Epidermal melanocyte (primary cell): ENCODE data around the gene SPDYE4.

Experiments
- DNase-seq: peaks from one replicate; pipeline ENCODE4 v3.0.0; 2011; ENCODE audit warnings: low spot score; ENCODE audit not compliant: insufficient read length

Gene SPDYE4

DNA sequence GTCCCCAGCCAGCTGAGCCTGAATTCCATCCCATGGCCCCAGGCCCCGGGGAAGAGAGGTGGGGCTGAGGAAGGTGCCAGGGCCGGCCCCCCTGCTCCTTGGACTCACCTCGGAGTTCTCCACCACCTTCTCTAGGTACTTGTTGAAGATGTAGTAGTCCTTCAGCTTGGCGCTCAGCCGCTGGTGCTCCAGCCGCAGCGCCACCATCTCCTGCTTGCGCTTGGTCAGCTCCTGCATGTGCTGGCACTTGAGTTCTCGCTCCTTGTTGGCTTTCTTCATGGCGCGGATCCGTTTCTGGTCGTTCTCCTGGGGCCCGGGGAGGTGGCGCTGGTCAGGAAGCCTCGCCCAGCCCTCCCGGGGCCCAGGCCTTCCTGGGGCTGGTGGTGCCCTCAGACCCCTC is 17.0 kb downstream of the SPDYE4 start:
- no peak for DNase-seq

DNA sequence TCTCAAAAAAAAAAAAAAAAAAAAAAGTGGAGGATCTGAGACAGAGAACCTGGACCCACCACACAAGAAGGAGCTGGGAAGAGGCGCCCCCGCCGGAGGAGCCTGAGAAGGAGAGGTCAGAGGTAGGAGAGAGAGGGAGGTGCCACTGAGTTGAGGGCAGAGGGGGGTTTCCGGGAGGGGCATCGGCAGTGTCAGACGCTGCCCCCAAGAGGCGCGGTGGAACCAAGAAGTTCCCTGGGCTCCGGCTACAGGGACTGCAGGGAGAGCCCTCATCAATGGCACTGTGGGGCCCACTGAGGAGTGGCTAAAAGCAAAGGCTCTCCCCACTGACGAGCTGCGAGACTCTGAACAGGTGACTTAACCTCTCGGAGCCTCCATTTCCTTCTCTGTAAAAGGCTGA is 17.9 kb downstream of the SPDYE4 start:
- DNase-seq: no peak

DNA sequence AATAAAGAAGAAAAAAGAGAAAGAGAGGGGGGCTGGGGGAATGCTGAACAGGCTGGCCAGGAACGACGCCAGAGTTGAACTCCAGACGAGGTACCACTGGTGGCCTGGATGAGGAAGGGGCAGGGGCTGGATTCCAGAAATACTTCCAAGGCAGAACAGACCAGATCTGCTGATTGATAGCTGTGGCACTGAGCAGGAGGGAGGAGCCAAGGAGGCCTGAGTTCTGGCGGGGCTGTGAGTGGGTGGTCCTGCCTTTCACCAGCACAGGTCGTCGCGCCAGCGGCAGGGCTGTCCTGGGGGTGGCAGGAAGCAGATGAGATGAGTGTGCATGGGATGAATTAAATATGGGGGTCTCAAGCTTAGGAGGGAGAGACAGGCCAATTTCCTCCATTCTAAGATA is 19.2 kb downstream of the SPDYE4 start:
- no peak for DNase-seq

DNA sequence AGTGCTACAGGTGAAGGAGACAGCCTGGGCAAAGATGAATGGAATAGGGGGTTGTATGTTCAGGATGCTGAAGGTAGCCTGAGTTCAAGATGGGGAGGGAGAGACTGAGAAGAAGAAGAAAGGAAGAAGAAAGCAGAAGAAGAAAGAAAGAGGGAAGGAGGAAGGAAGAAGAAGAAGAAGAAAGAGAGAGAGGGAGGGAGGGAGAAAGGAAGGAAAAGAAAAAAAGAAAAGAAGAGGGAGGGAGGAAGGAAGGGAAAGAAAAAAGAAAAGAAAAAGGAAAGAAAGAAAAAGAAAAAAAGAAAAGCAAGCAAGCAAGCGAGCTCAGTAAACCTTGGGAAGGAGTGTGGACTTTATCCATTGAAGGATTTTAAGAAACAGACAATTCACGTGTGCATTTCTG is 21.6 kb downstream of the SPDYE4 start:
- no peak for DNase-seq

DNA sequence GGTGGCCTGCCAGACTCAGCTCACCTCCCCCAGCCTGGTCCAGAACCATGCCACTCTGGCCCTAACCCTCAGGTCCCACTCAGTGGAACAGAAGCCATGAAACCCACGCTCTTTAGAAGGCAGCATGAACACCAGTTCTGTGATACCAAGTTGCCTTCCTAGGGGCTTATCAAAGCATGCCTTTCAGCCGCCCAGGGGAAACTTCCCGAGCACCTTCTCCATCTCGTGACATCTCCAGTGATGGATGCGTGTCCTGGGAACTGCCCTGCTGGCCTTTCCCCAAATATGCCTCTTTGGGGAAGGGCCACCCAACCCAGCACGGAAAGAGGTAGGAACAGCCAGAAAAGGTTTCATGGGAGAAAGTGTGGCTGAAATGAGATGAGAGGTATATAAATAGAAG is 22.0 kb downstream of the SPDYE4 start:
- no peak for DNase-seq

DNA sequence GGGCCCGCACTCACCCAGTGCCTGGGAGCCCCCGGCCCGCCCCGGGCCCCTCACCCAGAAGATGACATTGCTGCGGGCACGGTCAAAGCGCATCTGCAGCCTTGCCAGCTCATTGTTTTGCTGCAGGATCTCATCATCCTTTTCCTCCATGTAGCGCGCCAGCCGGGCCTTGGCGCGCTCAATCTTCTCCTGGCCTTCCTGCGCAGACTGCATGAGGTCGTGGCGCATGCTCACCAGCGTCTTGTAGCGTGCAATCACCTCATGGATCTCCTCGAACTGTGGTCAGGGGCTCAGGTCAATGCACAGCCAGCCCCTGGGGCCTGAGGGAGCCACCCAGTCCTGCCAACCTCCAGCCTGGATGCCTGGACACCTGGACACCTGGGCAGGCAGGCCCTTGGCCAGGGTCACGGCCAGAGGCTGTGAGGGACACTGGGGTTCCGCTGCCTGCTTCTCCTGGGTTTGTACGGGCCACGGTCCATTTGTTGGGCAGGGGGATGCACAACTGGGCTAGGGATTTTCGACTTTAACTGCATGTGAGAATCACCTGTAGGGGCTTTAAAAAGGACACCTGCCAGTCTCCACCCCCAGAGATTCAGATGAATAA is 22.9 kb downstream of the SPDYE4 start:
- DNase-seq: no peak

DNA sequence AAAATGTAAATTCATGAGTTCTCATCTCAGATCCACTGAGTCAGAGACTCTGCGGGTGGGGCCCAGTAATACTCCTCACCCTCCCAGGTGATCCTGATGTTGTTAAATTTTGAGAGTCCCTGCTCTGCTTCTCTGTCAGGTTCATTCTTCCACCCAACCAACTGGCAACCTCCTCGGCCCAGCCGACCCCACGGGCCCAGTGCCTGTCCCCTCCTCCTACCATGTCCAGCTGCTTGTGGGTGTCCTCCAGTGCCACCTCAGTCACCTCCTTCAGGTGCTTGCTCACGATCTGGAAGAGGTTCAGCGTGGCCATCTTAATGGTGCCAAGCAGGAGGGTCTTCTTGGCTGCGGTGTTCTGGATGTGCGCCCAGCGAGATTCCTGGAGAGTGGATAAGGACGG is 23.5 kb downstream of the SPDYE4 start:
- DNase-seq: no peak

DNA sequence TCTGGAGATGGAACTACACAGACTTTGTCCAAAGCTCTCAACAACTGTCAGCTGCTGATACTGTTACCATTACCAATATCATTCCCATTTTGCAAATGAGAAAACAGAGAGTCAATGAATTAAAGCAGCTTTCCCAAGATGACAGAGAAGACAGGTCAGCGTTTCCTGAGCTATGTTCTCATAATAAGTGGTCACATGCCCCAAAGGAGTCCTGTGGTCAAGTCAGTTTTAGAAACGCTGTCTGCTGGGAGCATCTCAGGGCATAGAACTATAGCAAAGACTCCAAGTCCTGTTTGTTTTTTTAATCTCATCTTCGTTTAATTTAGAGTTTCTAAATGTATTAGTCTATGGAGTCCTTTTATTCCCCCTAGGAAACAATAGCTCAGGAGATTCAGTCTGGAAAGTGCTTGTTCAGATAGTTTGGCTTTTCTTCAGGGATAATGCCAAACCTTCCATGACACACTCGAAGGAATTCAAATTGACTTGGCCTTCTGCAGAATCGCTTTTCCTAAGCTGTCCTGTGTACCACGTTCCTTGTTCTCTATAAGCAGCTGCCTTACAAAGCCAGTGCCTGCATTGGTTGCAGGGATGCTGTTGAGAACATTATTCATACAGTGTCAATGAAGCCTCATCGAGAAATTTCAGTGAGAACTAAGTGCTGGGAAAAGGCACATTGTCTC is 25.8 kb downstream of the SPDYE4 start:
- no peak for DNase-seq

DNA sequence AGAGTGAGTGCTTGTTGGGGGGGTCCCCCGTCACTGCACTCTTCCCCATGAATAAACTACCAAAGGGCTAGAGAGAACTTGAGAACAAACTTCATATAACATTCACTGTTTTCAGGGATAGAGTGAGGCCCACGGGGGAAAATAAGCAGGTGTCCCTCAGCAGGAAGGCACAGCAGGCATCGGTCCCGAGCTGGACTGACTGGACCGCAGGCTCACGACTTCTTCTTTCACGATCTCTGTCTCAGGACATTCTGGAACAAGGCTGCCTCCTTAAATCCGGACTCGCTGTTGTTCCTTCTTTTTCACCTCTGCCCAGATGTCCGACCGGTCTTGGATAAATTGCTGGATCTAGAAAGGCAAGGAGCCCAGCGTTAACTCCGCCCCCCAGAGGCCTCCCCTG is 28.5 kb downstream of the SPDYE4 start:
- DNase-seq: no peak

DNA sequence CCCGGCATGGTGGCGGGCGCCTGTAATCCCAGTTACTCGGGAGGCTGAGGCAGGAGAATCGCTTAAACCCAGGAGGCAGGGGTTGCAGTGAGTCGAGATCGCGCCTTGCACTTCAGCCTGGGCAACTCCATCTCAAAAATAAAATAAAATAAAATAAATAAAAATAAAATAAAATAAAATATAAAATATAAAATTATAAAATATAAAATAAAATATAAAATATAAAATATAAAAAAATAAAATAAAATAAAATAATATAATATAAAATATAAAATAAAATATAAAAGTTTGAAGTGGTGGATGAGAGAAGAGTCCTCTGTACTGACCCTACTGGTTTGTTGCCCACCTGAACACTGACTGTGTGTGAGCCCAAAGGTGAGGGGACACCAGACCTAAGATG is 28.9 kb downstream of the SPDYE4 start:
- DNase-seq: no peak

DNA sequence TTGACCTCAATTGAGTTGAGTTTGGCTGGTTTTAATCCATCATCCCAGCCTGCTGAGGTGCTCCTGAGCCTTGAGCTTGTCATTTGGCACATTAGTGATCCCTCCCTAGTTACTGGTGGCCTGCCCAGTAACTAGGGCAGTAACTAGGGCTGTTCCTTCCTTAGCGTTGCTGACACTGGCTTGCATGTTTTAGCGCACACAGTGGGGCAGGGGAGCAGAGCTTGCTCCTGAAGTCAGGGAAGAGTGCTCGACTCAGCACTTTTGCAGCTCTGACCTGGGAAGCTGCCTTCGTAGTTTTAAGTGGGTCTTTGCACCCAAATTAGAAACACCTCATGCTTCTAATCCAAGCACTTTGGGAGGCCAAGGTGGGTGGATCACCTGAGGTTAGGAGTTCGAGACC is 29.4 kb downstream of the SPDYE4 start:
- DNase-seq: no peak

DNA sequence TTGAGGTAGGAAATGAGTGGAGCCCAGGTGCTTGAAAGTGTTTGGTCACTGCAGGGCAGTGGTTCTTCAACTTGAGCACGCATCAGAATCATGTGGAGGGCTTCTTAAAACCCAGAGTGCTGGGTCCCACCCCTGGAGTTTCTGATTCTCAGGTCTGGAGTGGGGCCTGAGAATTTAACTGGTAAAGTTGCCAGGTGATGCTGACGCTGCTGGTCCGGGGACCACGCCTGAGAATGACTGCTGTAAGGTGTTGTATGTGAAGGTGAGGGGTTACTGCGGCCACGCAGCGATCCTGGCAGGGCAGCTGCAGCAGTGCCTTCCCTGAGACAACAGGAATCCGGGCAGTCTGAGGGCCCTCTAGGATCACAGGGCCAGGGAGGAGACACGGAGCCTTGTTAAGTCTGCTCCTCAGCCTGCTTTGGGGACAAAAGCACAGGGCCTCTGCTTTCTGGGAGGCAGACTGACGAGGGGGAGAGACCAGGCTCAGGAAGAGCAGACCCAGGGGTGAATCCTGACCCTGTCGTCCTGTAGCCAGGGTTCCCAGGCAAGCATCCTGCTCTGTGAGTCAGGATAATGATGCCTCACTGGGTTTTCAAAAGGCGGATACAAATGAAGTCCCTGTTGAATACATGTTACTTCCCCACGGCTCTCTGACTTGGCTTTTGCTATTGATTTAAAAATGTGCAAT is 30.0 kb downstream of the SPDYE4 start:
- no peak for DNase-seq

DNA sequence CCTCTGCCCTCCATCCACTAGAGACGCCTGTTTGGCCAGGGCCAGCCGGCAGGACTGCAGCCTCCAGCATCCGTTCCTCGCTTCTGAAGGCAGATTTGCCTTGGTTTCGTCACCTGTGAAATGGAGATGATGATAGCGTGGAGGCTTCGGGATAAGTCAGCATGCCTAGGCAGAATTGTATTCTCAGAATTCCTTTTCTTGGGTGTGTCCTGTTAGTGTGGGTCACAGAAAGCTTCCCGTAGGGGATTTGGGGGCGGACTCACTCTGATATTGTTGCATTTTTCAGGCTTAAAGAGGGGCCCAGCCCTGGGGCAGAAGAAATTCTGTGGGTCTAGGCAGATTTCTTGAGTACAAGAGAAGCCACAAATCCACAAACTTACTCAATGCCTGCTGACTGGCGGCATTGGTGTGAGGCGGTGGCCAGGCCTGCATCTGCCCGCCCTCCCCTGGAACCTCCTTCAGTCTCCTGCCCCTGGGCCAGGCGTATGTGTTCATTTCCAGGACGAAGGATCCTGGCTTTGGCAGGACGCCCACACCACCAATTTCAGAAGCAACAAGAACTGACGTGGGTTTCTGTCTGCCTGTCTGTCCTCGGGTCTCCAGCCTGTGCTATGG is 31.3 kb downstream of the SPDYE4 start:
- DNase-seq: no peak

DNA sequence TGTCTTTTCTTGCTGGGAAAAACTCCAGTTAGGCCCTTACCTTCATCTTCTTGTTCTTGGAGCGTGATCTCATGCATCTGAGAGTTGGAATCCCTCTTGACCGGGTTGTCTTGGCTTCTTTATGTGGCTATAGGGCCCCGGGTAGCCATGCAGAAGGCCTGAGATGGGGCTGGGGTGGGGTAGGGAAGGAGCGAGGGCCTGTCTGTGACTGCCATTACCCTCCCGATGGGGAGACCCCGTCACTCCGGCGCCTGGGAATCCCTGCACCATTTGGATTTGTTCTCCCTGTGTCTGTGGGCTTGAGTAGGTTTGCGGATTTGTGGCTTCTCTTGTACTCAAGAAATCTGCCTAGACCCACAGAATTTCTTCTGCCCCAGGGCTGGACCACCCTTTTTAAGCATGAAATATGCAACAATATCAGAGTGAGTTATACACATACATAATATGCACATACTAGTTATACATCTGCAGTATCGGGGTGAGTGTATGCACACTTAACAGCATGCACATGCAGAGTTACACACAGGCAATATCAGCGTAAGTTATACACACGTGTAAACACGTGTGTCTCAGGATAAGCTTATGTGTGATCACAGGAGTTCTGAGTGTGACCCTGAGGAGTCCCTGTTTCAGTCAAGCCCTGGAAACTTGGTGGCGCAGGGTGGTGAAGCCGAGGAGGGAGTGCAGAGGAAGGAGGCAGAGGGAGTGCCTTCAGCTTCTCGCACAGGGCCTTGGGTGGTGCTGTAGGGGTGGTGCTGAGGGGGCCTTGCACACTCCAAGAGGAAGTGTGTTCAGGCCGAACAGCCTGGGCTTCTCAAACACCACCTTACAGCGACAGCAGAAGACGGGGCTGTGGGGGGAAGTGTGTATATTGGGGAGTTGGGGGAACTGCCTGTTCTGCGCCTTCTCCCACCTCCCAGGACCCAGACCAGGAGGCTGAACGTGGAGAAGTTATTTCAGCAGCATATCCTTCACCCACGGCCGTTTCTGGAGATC is 32.2 kb downstream of the SPDYE4 start:
- no peak for DNase-seq

DNA sequence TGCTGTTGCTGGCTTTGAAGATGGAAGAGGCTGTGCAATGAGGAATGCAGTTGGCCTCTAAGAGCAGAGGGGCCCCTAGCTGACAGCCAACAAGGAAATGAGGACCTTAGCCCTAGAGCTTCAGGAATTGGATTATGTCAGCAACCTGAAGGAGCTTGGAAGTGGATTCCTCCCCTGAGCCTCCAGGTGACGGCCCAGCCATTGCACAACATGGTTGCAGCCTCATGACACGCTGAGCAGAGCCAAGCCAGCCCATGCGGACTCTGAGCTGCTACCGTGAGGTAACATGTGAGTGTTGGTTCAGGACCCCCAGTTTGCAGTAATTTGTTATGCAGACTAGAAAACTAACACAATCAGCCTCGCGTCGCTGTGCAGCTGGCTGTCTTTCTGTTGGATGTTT is 33.9 kb downstream of the SPDYE4 start:
- no peak for DNase-seq

DNA sequence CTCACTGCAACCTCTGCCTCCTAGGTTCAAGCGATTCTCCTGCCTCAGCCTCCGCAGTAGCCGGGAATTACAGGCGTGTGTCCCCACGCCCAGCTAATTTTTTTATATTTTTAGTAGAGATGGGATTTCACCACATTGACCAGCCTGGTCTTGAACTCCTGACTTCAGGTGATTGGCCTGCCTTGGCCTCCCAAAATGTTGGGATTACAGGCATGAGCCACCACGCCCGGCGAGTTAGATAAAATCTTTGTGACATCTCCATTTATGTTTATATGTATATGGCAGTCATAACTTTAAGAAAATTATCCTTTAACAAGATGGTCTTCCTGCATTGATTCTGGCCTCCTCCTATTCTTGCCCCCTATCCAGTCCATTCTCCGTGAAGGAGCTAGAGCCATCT is 37.8 kb downstream of the SPDYE4 start:
- no peak for DNase-seq

DNA sequence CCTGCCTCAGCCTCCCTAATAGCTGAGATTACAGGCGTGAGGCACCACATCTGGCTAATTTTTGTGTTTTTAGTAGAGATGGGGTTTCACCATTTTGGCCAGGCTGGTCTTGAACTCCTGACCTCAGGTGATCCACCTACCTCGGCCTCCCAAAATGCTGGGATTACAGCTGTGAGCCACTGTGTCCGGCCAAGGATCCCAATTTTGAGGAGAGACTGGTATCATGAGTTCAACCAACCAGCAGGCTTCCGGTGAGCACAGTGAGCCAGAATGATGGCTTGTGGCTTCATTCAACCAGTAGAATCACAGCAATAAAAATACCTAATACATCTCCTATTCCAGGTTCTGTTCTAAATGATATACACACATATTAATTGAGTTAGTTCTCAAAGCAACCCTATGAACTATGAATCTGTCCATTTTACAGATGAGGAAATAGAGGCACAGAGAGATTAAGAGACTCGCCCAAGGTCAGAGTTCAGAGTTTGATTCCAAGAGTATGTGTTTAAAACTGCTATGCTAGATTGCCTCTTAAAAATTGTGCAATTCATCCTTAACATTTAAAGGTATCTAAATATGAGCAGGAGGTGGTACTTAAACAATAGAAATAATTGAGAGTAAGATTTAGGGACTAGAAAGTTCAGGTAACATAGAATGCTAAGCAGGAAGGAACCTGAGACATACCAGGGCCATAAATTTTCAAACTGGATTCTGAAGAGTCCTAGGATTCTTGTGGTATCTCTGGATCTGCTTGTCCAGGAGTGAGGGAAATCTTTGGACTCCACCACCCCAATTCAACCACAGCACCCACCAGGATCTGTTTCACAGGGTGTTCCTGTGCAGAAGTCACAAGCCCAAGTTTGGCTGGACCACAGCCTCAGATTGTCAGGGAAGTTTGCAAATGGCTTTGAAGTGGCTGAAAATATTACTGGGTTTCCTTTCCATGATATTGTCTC is 38.8 kb downstream of the SPDYE4 start:
- DNase-seq: no peak

DNA sequence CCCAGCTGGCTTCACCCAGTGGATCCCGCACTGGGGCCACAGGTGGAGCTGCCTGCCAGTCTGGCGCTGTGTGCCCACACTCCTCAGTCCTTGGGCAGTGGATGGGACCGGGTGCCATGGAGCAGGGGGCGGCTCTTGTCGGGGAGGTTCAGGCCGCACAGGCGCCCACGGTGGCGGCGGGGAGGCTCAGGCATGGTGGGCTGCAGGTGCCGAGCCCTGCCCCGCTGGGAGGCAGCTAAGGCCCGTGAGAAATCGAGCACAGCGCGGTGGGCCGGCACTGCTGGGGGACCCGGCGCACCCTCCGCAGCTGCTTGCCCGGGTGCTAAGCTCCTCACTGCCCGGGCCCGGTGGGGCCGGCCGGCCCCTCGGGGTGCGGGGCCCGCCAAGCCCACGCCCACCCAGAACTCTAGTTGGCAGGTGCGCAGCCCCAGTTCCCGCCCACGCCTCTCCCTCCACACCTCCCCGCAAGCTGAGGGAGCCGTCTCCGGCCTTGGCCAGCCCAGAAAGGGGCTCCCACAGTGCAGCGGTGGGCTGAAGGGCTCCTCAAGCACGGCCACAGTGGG is 40.3 kb downstream of the SPDYE4 start:
- DNase-seq: no peak

DNA sequence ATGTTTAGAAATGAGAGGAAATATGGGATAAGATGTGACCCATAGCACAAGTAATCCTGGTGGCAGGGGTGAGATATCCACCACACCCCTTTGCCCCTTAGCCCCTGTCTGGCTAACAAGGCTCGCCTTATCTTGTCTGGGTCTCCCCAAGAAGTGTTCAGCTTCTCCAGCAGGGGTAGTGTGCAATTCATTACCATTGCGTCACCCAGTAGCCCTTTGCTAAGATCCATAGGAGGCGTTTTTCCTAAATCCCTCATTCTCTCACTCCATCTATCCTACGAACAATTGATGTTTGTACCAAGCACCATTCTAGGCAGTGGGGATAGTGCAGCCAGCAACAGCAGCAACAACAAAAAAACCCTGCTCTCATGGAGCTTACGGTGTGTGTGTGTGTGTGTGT is 44.5 kb downstream of the SPDYE4 start:
- DNase-seq: no peak

DNA sequence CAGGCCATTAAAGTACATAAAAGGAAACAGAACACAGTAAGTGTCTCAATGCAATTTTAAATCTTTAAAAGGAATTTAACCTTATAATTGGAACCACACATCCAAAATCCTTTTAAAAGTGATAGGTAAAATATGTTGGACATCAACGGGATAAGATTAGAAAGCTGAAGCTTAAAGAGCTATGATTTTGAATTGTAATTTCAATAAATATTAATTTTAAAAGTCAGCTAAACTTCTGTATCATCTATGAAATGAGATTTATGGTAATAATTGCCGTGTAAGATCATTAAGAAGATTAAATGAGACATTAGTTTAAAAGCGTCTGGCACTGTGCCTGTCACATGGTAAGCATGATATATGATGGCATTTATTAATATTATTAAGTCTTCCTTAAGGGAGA is 45.0 kb downstream of the SPDYE4 start:
- no peak for DNase-seq
